Stimulated activated CD8-positive, alpha-beta memory T cell treated with anti-CD3 and anti-CD28 coated beads, Interleukin-15, amount 100 ng/mL, for 4 hours (primary cell): Measurements from ENCODE around the gene TMEM94.
A peak's percentile ranks its signal among the peaks of the same experiment; 100 is the strongest.
"Not testable (repeated sequence)": the region's sequence is repeated elsewhere in the genome, so short reads cannot be mapped to it uniquely, and the experiment has no call there.

Source experiments
- DNase-seq, 2 donors: peaks; one replicate each; pipeline ENCODE4 v3.0.0-alpha.2; 2020; ENCODE audit warnings: low read depth in 2 of 2

TMEM94 gene

DNA sequence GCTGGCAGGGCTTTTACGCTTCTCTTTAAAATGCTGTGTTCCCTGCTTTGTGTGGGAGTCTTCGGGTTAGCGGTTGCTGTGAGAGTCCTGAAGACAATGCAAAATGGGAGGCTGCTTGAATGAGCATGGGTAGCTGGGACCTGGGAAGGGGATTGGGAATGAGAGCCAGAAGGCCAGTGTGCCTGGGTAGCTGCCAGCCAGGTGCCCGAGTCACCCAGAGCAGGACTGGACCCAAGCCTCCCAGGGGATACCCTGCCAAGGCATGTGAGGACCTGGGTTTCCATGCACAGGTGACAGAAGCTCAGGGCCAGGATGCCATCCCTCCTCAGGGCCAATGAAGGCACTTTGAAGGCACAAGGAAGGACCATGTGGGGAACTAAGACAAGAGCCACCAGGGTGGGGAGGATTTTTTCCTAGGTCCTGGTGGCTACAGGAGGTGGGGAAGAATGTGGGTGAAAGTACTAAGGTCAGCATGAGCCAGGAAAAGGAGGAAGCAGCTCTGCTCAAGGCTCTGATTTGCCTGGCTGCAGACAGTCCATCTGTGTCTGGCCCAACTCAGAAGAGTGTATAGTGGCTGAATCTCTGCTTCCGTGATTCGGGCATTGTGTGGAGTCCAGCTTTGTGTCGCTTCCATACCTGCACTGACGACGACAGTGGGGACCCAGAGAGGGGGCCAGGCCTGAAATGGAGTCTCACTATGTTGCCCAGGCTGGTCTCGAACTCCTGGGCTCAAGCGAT lies 20.5 kb downstream of the TMEM94 start:
- no peak for DNase-seq

DNA sequence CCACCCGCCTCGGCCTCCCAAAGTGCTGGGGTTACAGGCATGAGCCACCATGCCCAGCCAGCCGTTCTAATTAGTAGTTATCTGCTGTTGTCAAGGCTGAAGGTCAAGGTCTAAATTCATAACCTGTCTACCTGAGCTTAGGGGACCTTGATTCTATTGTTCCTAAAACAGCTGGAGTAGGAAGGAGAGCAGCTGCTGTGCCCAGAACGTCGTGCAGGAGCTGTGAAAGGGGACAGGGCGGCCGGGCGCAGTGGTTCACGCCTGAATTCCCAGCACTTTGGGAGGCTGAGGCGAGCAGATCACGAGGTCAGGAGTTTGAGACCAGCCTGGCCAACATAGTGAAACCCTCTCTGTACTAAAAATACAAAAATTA lies 21.0 kb downstream of the TMEM94 start:
- not testable (repeated sequence) for DNase-seq

DNA sequence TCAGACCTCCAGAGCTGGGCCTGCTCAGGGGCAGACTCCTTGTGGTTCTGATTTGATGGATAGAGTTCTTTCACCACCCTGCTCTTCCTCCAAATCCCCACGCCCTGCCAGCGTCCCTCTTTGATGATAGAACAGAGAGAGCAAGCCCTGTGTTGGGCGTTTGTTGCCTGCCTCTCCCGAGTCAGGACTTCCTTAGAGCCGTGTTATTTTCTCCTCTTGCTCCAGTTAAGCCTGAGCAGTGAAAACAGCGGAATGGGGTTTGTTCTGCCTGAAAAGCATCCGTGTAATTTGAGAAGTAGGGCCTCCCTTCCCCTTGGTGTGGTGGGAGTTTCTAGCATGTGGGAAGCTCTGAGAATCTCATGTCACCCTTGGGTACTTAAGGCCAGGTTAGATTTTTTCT lies 22.1 kb downstream of the TMEM94 start:
- DNase-seq = no peak

DNA sequence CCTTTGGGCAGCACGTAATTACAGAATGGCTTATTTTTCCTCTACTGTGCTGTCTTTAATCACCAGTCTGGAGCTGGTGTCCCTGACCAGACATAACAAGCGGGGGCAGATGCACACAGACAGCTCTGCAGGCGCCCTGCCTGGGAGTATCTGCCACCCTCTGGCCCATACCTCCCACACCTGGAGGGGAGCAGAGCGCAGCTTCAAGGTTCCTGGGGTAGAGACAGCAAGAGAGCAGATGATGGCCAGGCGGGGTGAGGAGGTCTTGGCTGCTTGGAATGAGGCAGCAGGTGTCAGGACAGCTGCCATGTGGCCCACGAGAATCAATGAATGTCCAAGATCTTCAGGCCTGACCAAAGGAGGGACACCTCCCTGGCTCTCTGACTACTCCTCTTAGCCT lies 23.8 kb downstream of the TMEM94 start:
- no peak for DNase-seq

GRCh38 chr17:75481194-75482068 lies 25.0 kb downstream of the TMEM94 start:
- no peak for DNase-seq

- DNase-seq = no peak
These were observed 25.9 kb downstream of the TMEM94 start for GRCh38 chr17:75482098-75482942.

DNA sequence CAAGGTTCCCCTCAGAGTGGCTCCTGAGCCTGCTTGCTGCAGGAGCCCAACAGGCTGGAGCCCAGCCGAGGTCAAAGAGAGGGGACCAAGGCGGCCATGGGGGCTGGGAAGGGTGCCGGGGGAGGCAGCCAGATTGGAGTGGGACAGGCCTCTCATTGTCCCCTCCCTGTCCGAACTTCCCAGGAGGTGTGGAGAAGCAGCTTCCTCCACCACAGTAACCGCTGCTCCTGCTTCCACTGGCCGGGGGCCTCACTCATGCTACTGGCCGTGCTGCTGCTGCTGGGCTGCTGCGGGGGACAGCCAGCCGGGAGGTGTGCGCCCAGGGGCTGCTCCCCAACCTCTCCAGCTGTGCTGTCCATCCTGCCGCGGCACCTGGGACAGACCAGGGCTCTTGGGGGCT lies 29.3 kb downstream of the TMEM94 start:
- DNase-seq = no peak

GRCh38 chr17:75486151-75486550 lies 29.7 kb downstream of the TMEM94 start:
- DNase-seq = no peak

DNA sequence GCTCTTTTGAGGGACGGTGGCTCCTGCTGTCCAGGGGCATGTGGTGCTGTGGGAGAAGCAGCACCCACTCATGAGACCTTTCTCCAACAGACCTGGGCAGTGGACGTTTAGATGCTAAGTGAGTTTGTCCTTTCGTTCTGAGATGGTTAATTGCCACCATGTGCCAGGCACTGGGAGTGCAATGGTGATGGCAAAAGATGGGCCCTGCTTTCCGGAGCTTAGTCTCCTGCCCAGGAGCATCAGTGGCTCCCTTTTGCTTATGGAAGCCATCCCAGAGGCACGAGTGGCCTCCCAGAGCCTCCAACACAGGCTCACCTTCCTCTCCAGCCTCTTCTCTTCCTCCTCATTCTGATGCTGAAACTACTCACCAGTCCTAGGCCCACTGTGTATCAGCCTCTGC lies 30.5 kb downstream of the TMEM94 start:
- DNase-seq = no peak

GRCh38 chr17:75487351-75488070 lies 31.1 kb downstream of the TMEM94 start:
- peak; percentile 15 to 16 for DNase-seq

- no peak for DNase-seq
These were observed 32.5 kb downstream of the TMEM94 start for GRCh38 chr17:75488693-75489510.

- DNase-seq = no peak
These were observed 33.1 kb downstream of the TMEM94 start for GRCh38 chr17:75489511-75489955.

DNA sequence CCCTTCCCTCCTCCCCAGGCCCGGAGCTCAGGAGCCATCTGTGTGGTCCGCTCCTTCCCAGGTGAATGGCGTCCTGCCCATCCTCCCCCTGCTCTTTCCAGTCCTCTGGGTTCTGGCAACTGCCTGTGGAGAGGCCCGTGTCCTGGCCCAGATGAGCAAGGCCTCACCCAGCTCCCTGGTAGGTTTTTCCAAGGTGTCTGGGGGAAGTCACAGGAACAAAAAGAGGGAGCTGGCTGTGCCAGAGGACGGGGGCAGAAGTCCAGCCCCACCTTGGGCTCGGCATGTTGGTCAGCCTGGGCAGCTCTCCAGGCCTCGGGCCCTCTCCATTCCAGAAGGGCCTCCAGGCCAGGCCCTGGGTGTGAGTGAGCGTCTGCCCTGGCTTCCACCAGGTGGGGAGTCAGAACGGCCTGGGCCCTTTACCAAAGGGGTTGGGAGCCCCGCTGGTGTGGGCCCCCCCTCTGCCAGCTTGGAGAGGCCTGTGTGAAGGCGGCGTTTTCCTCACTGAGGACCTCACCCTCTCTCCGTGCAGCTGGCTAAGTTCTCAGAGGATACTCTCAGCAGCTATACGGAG lies 33.8 kb downstream of the TMEM94 start:
- no peak for DNase-seq

- no peak for DNase-seq
These were observed 34.7 kb downstream of the TMEM94 start for GRCh38 chr17:75490953-75491649.

DNA sequence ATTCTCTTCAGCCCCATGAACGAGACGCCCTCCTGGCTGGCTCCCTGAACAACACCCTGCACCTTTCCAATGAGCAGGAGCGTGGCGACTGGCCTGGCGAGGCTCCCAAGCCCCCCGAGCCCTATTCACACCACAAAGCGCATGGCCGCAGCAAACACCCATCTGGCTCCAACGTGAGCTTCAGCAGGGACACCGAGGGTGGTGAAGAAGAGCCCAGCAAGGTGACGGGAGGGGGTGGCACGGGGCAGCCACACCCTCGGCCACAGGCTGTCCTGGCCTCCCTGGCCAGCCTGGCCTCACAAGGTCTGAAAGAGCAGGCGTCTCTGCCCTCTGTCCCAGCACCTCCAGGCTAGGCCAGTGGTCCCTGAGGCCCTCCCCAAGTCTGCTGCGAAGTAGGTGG lies 35.2 kb downstream of the TMEM94 start:
- DNase-seq = no peak

DNA sequence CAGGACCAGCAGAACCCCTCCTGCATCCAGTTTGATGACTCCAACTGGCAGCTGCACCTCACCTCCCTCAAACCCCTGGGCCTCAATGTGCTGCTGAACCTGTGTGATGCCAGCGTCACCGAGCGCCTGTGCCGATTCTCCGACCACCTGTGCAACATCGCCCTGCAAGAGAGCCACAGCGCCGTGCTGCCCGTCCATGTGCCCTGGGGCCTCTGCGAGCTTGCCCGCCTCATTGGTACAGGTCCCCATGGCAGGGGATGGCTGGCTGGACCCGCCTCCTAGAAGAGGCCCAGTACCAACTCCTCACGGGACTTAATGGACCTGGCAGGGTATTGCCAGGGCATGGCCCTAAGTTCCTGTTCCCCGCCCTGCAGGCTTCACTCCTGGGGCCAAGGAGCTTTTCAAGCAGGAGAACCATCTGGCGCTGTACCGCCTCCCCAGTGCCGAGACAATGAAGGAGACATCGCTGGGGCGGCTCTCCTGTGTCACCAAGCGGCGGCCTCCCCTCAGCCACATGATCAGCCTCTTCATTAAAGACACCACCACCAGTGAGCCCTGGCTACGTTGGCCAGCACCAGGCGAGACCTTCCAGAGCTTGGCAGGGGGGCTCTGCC lies 36.2 kb downstream of the TMEM94 start:
- DNase-seq = no peak

GRCh38 chr17:75493476-75494129 lies 37.2 kb downstream of the TMEM94 start:
- DNase-seq = no peak

- no peak for DNase-seq
These were observed 38.0 kb downstream of the TMEM94 start for GRCh38 chr17:75494326-75494877.
